GM19395 (cell line): ENCODE results near the gene TAF15.

Source experiments
- ATAC-seq: cut with Tn5 transposase; IDR thresholded peaks from one replicate; pipeline ENCODE4 v1.9.1; 2021; ENCODE audit warnings: mild to moderate bottlenecking, moderate library complexity; ENCODE audit not compliant: unreplicated experiment

TAF15 gene

DNA sequence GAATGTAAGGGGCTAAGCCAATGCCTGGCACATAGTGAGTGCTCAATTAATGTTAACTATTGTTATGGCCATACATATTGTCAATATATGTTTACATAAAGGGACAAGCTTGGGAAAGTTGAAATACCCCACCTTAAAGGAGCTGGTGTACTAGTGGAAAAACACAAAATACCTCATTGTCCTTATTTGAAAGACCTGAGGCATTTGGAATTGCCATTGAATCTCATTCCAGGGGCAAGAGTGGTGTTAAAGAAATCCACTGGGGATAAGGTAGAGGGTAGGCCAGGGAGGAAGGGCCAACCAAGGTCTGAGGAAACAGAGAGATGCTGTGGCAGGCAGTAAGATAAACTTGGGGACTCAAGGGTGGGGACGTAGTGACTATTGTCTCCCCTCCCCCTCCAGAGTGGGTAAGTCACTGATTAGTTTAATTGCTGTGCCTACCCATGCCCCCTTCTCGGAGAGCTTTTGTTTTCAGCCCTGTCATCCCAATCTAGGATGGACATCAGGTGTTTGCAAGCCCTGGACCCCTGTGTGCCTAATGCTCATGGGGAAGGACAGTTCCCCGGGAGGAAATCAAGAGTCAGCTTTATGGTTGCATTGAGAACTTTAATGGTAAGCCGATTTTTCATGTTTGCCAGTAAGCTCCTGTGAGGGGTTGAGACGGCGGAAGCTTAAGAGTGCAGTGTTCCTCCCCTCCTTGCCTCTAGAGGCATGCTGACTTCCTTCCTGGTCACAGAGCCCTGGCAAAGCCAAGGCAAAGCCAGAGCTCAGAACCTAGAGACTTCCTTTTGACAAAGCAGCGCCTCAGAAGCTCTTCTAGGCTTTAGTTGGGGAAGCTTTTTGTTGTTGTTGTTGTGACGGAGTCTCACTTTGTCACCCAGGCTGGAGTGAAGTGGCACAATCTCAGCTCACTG, 61.9 kb downstream of the TAF15 start:
- no peak for ATAC-seq

DNA sequence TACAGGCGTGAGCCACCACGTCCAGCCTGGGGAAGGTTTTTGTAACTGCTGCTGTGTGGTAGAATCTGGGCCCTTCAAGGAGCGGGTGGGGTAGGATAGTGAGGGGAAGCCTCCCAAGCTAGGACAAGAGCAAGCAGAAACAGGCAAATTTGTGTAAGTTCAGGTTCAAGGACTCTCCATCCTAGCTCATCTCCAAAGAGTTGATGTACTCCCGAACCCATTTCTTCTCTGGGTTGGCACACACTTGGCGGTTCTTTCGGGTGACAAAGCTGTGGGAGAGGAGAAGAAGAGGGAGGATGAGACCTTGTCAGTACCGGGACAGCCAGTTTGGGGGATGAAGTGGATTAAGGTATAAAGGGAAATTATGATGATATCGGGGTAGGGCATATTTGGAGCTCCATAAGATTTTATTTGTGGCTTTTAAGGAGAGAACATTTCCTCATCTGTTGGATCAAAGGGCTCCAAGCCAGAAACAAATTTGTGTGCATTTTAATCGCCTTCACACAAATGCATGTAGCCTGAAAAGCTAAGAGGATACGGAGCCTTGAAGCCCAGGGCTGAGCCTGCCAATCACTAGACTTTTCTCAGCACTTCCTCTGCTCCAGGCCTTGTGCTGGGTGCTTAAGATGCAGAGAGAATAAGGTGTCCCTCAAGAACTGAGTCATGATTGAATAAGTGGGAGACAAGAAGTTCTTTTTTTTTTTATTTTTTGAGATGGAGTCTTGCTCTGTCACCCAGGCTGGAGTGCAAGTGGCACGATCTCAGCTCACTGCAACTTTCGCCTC, 63.1 kb downstream of the TAF15 start:
- ATAC-seq = no peak

DNA sequence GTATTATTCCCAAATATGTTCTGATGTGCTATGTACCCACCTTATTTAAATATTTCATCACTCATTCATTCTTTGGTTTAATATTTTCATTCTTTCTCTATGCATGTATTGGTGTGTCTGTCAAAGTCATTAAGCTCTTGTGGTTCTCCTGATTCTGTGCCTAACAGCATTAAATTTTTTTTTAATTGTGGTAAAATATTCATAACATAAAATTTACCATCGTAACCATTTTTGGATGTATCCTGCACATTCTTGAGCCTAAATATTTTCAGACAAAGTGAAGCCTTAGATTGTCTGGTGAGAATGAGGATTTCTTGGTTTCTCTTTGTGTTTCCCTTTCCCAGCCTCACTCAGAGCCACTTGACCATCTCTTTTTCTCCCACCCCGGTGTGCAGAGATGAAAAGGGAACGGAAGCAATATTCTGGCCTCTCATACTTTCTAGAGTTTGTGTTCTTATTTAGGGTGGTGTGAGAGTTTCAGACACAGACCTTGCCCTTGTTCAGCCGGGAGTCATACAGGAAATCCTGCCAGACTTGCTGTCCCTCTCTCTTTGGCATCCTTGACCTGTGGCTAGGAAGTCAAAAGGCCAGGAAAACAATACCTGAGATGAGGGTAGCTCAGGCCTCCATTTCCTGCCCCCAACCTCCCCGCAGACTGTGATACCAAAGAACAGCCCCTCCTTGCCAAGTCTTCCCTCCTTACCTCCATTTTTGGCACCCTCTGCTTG, 66.0 kb downstream of the TAF15 start:
- no peak for ATAC-seq

DNA sequence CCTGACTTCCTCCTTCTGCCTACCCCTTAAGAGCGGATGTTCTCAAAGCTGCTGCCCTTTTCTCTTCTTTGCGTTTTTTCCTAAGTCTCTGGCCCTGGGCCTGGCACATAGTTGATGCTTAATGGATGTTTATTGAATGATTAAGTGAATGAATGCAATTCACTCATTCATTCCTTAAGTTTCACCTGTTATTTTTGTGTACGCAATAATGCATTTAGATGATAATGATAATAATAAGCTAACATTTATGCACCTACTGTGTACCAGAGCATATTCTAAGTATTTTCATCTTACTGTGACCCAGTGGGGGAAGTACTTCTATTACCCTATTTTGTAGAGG, 66.5 kb downstream of the TAF15 start:
- ATAC-seq = no peak

DNA sequence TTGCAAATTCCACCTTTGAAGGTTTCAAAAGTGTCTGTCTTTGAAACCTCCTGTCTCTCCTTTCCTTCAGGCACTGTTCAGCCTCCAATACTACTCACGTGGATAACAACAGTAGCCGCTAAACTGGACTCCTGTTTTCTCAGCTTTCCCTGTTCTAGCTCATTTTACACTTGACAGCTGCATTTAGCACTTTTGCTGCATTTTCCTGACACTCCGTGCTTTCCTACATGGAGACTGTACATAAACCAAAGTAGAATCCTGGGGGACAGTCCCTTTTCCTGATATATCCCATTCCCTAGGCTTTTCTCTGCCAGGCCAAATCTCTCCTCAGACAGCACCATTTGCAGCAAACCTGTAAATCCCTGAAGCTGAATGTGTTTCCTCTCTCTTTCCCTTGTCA, 67.2 kb downstream of the TAF15 start:
- ATAC-seq = no peak

DNA sequence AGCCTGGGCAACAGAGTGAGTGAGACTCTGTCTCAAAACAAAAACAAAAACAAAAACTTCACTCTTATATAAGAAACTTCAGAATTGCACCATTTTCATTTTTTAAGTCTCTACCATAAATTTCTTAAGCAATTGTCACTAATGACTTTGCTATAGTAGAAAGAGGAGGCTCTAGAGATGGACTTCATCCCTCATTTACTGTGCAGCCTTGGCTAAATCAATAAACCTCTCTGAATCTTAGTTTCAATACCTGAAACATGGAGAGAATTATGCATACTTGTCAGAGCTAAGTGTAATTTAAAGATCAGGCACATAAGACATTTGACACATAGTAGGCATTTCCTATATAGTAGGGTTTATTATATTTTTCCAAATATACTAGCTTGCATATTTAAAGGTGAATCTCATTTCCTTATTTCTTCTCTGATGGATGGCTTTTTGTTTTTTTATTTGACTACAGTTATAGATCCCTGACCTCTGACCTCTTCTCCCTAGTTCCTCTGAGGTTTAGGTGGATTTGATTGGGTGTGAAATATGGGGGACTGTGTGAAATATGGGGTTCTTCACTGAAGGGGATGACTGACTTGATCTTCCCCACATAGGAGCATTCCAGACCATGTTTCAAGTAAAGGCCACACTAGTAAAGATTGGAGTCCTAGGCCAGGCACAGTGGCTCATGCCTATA, 68.2 kb downstream of the TAF15 start:
- no peak for ATAC-seq

DNA sequence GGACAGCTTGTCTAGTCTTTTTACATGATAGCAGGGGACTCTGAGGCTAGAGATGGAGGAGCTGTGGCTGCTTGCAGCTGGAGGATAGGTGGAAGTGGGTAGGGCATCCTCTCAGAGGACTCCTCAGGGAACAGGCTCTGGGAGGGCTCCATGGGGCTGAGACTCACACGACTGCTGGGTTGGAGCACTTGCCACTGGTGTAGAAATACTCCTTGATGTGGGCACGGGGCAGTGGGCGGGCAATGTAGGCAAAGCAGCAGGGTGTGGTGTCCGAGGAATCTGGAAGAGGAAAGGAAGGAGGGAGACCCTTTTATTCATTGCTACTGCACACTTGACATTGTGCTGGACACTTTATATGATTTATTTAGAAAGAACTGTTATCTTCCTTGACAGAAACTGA, 69.1 kb downstream of the TAF15 start:
- ATAC-seq = no peak

DNA sequence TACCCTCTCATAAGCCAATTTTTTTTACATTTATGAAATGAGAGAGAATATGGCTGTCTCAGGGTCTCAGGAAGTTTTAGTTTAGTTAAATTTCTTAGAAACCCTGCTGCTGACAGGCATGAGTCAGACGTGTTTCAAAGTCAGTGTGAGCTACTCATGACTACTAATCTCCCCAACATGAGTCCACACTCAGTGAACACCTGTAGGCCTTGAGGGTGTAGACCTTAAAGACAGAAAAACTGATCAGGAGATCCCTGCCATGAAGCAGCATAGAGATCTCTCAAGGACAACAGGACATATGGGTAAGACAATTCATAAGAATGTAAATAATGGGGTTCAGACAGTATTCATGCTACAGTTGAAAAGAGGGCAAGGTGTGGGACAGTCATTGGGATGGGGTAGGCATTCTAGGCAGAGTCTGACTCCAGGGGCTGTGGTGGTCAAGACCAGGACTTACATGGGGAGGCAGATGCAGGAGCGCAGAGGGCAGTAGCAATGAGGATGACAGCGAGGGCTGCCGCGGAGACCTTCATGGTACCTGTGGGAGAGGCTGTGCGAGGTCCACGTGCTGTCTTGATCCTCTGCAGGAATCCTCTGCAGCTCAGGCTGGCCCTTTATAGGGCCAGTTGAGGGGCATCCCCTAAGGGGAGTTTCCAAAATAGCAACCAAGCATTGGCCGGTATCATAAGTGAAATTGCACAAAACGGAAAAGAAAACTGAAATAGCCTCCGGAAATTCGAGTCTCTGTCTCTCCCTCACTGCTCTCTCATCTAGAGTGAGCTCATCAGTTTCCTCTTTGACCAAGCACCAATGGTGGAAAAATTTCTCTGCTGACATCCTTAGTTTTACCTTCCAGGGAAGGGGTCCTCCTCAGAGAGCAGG, 70.7 kb downstream of the TAF15 start, which contains the start of gene CCL5:
TSS of gene CCL5 (minus strand) at position 588 of the 882 bp plus-strand sequence.
- ATAC-seq = peak; percentile 93

DNA sequence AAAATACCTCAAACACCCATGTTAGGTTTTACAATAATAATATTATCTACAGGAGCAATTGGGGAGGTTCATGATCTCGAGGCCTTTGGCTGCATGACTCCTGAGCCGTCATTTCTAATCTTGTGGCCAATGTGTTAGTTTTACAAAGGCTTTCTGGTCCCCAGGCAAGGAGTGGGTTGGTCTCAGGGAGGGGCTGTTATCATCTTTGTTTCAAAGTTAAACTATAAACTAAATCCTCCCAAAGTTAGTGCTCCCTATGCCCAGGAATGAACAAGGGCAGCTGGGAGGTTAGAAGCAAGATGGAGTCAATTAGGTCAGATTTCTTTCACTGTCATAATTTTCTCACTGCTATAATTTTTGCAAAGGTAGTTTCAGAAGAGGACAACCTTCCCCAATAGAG, 80.0 kb downstream of the TAF15 start:
- ATAC-seq = no peak

DNA sequence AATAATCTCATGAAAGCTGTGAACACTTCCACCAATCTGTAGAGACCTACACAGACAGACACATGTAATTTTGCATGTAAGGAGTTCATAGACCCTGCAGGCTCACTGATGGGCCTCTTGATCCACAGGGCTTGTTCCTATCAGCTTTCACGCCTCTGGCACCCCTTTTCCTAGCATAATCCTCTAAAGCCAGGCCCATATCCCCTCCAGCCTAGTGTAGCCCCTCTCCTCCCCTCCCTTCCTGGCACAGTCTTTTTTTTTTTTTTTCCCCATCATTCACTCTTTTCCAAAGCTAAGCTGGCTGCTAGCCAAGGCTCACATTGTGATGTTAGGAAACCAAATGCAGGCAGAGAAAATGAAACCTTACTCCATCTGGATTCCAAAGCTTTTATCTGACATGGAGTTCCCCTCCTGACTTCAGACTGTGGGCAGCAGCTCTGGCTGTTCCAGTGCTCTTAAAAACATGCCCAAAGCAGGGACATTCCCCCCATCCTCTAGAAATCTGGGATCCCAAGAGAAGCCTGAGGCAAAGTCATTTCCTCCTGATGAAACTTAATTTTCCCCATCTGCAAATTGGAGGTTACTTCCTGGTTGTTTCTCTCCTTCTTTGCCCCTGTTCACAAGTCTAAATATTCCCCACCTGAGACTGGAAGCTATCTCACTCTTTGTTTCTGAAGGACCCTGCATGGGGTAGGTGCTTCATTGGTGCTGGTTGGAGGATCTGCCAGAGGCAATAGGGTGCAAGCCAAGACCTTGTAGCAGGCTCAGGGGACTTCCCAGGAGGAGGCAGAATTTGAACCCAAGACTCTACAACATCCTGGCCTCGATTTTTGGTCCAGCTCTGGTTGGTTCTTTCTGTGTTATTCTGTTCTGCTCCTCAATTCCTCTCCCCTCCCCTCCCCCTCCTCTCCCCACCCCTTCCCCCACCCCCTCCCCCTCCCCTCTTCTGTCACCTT, 80.8 kb downstream of the TAF15 start:
- no peak for ATAC-seq

DNA sequence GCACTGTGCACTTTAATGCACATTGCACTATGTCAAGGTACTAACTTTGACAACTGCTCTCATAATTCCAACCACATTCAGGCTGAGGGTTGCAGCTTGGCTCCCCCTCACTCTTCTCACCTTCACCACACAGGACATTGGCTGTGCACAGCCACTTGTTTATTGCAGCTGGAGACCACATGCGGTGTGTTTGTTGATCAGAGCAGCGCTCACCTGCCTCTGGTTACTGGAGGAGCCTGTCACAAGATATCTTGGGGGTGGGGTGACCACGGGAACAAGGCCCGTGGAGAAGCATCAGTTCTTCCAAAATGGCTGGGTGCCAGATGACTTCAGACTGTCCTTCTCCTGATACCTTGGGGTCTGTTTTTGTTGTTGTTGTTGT, 81.5 kb downstream of the TAF15 start:
- no peak for ATAC-seq

DNA sequence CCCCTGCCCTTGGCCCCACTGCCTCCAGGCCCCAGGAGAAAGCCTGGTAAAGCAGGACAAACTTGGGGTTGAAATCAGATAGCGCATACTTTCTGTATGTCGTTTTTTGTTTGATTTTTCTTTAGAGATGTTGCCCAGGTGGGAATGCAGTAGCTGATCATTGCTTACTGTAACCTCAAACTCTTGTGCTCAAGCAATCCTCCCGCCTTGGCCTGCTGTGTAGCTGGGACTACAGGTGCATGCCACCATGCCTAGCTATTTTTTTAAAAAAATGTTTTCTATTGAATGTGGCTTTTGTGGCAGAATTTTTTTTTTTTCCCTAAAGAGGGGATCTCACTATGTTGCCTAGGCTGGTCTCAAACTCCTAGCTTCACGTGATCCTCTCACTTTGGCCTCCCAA, 82.0 kb downstream of the TAF15 start:
- no peak for ATAC-seq

DNA sequence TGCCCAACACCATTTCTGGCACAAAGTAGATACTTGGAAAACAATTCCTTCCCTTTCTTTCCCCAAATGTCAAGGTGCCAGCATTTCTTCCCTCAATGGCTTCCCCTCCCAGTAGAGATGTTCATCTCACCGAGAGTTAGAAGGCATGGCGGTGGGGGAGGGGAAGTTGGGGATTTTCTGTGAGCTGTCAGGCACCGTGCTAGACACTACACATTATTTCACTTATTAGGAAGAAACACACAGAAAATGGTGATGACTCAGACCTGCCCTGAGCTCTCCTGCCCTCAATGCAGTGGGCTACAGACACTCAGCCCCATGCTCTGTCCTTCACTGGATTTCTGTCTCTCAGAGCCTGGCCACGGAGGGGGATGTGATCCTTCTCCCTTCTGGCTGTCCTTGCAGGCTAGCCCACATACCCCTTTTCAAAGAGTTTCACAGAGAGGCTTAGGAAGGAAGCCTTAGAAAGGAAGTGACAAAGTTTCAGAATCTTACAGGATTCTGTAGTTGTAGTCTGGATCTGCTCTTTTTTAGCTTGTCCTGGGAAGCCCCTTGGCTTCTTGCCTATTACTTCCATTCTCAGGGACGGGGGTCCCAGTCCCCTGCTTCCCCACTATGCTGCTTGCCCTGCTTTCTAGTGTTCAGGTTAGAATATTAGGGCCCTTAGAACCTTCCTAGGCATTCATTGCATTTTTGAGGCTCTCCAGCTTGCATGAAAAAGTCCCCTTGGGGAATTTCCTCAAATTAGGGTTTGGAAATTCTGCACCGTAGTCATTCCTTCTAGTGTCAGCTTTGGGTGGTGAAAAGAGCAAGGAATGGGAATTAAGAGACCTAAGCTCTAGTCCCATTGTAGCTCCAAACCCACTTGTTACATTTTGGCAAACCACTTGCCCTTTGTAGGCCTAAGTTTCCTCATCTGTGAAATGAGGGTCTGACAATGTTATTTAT, 83.1 kb downstream of the TAF15 start:
- no peak for ATAC-seq

DNA sequence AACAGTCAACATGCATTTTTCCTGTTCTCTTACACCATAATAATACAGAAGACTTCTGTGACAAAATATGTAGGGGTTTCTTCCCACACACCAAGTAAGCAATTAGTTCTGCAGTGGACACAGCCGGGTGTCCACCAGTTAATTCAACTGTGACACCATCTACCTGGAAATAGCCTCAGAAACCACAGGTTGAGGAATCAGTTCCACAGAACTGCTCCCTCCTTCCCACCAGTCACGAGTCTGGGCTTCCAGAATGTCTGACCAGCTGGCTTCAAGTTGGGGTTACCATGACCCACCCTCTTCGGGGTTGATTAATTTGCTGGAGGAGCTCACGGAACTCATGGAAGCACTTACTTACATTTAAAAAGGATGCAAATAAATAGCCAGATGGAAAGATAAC, 84.5 kb downstream of the TAF15 start:
- ATAC-seq = no peak

DNA sequence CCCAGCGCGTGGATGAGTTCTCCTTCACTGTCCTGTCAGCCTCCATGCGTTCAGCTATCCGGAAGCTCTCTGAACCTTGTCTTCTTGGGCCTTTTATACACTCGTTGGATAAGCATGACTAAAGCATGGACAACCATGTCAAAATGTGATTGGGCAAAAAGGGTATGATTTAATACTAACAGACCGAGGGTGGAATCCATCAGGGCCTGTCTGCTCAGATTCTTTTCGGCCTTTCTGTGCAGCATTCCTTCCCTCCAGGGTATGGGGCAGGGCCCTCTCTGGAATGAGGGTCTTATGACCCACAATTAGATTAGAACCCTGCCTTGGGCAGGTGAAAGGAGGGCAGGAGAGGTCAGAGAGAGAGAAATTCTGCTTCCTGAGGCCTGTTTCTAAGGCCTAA, 84.9 kb downstream of the TAF15 start:
- no peak for ATAC-seq

DNA sequence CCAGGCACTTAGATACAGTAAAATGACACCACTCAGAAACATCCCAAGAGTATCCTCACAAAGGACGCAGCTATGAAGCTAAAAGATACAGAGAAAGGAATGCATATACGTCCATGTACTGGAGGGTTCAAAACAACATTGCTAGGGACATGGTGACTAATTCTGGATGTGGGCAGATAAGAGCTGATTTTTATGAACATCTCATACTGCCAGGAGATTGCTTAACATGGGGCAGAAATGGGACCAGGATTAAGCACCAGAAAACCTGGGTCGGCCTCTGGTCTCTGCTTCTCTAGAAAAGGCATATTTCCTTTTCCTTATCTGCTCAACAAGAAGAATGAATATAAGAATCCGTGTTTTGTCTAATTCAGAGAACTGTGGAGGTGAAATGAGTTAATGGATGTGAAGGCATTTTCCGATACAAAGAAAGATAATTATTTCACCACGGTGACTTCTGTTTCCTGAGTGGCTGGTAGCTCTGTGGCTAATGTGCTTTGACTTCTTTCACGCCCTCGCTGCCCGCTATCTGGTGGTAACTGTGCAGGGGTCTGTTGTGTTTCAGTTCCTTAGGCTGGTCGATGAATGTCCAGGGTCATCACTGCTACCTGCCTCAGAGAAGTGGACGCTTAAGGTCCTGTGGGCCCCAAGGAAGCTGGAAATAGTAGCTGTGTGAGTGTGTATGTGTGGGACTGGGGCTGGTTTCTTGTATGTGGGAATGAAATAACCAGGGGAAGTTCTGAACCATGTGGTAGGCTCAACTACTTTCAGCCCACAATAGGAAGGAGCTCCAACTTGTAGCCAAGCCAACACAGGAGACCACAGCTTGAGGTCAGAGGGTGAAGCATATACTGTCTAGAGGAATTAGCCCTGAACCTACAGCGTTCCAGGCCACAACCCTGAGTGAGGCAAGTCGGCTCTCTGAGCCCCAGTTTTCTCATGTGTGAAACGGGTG, 86.6 kb downstream of the TAF15 start:
- ATAC-seq = peak; percentile 65
